GM12878 (cell line): ENCODE results near the gene DMWD. TPM values are rescaled to one million over a fixed set of nuclear protein-coding genes. Genes with fewer than 3 reads are reported as not detected.
A peak's percentile ranks its signal among the peaks of the same experiment; 100 is the strongest.

Experiments used
- ASH2L ChIP-seq: fragments of 300-600, 200-600 bp; sonication (generic); IDR thresholded peaks from 2 replicates; pipeline ENCODE4 v1.6.1; 2017; ENCODE audit warnings: low read depth, mild to moderate bottlenecking, borderline replicate concordance
- CHD1 ChIP-seq: IDR thresholded peaks from 2 replicates; pipeline ENCODE4 v1.6.1; 2012; ENCODE audit warnings: low read depth, low read length, improper control_type of control experiment
- CREB1 ChIP-seq: IDR thresholded peaks from 2 replicates; pipeline ENCODE4 v1.6.1; 2012; ENCODE audit warnings: low read depth, mild to moderate bottlenecking, inconsistent platforms
- ESRRA ChIP-seq: IDR thresholded peaks from 2 replicates; pipeline ENCODE4 v1.6.1; 2012; ENCODE audit warnings: mild to moderate bottlenecking, low read length, improper control_type of control experiment
- ETV6 ChIP-seq, 2 experiments: fragments of 450-650 bp in 1 of 2; IDR thresholded peaks in 1 of 2; conservative IDR thresholded peaks in 1 of 2; 2 replicates each; pipeline ENCODE4 v1.6.1; 2014; ENCODE audit warnings: antibody characterized with exemption in 1 of 2, borderline replicate concordance in 1 of 2, low read depth in 1 of 2, mild to moderate bottlenecking in 1 of 2, moderate library complexity in 1 of 2
- HCFC1 ChIP-seq: fragments of 150-350 bp; IDR thresholded peaks from 2 replicates; pipeline ENCODE4 v1.6.1; 2014; ENCODE audit warnings: low read length
- HDAC6 ChIP-seq: fragments of 200-600 bp; sonication (generic); IDR thresholded peaks from one replicate; pipeline ENCODE4 v1.8.0; 2017; ENCODE audit warnings: antibody characterized with exemption; ENCODE audit not compliant: unreplicated experiment
- HDGF ChIP-seq: fragments of 450-650 bp; IDR thresholded peaks from 2 replicates; pipeline ENCODE4 v1.6.1; 2016; ENCODE audit warnings: antibody characterized with exemption
- KDM1A ChIP-seq: fragments of 200-600 bp; sonication (generic); IDR thresholded peaks from 2 replicates; pipeline ENCODE4 v1.6.1; 2016; ENCODE audit warnings: borderline replicate concordance
- MXI1 ChIP-seq: fragments of 150-350 bp; IDR thresholded peaks from 2 replicates; pipeline ENCODE4 v1.6.1; 2011; ENCODE audit warnings: low read depth, mild to moderate bottlenecking, inconsistent platforms, low read length, improper control_type of control experiment
- RFX5 ChIP-seq: IDR thresholded peaks from 2 replicates; pipeline ENCODE4 v1.6.1; 2011; ENCODE audit warnings: low read depth, low read length, improper control_type of control experiment
- RUNX3 ChIP-seq: IDR thresholded peaks from 2 replicates; pipeline ENCODE4 v1.6.1; 2012; ENCODE audit warnings: low read length, inconsistent platforms
- SREBF1 ChIP-seq: IDR thresholded peaks from 2 replicates; pipeline ENCODE4 v1.6.1; 2012; ENCODE audit warnings: mild to moderate bottlenecking, low read length
- TCF12 ChIP-seq: IDR thresholded peaks from 2 replicates; pipeline ENCODE4 v1.6.1; 2011; ENCODE audit warnings: low read depth, mild to moderate bottlenecking, low read length
- ZNF622 ChIP-seq: fragments of 450-650 bp; IDR thresholded peaks from 2 replicates; pipeline ENCODE4 v1.6.1; 2017; ENCODE audit warnings: mild to moderate bottlenecking, inconsistent platforms
- polyA plus RNA-seq, 11 experiments: library from polyadenylated mRNA; depleted of rRNA in 4 of 11; unstranded in 6 of 11; stranded (reverse) in 5 of 11; fragments of >200 nt; fragmentation: Nextera tagmentation in 4 of 11; fragmentation: Illumina TruSeq in 1 of 11; extraction: Ambion mirVana in 4 of 11; extraction: Trizol in 1 of 11; gene quantifications; 1 replicate in 1 of 11; 2 replicates in 10 of 11; pipeline versions ENCODE4 v1.2.1 to v1.2.3, GENCODE V29; 2011 to 2016; ENCODE audit warnings: inconsistent platforms in 2 of 11, missing spikeins in 2 of 11, low read depth in 1 of 11
- total RNA-seq, 4 experiments: library from RNA; depleted of rRNA in 3 of 4; stranded (reverse); fragments of >200 nt in 3 of 4; fragmentation: Illumina TruSeq in 1 of 4; extraction: Trizol in 1 of 4; gene quantifications; 2 replicates each; pipeline versions ENCODE4 v1.2.1 to v1.2.3, GENCODE V29; 2013 to 2021
- TF ChIP-seq, protein P1 (sequence below): fragments of 450-650 bp; IDR thresholded peaks from 2 replicates; pipeline ENCODE4 v1.6.1; 2017; ENCODE audit warnings: borderline replicate concordance
- TF ChIP-seq, protein P2 (sequence below): fragments of 450-650 bp; IDR thresholded peaks from 2 replicates; pipeline ENCODE4 v1.6.1; 2017; ENCODE audit warnings: low read depth, mild to moderate bottlenecking, moderate library complexity
- TF ChIP-seq, protein P3 (sequence below): fragments of 450-650 bp; IDR thresholded peaks from 2 replicates; pipeline ENCODE4 v1.6.1; 2018; ENCODE audit warnings: borderline replicate concordance, mild to moderate bottlenecking; ENCODE audit not compliant: partially characterized antibody
- TF ChIP-seq, protein P4 (sequence below): IDR thresholded peaks from 2 replicates; pipeline ENCODE4 v1.6.1; 2012; ENCODE audit warnings: low read length, inconsistent platforms
- TF ChIP-seq, protein P5 (sequence below): fragments of 450-650 bp; IDR thresholded peaks from 2 replicates; pipeline ENCODE4 v1.6.1; 2017; ENCODE audit warnings: mild to moderate bottlenecking, moderate library complexity

DMWD gene
- total and polyA plus RNA-seq, 10 of the 15 experiments (the other 5 are each of a cell fraction or from before 2014, with no cell fraction given), result 3.5 to 56.0 (median 11.6) TPM

DNA sequence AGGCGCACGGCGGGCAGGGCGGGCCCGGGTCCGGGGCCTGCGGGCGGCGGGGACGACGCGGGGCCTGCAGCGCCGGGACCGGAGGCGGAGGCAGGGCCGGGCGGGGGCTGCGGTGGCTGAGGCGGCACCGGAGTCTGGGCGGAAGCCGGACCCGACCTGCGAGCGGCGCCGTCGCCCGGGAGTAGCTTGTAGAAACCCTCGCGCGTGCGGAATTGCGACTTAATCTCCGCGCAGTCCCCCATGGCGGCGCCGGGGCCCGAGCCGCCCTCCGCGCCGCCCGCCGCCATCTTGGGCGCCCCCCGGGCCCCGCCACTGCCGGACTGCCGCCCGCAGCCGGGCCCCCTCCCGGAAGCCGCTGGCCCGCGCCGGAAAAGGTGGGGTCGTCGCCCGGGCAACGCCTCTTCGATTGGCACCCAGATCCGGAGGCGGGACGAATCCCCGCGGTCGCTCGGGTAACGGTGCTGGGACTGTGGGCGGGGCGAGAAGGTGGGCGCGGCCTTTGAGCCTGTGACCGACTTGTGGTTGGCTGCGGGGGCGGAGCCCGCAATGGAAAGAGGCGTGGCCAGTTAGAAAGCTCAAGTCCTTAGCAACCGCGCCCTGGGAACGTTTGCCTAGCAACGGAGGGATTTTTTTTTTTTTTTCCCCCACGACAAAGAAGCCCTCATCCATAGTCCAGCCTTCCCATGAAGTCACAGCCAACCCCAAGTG is at the start of gene DMWD (continued):
- TF ChIP-seq, protein P1, sequence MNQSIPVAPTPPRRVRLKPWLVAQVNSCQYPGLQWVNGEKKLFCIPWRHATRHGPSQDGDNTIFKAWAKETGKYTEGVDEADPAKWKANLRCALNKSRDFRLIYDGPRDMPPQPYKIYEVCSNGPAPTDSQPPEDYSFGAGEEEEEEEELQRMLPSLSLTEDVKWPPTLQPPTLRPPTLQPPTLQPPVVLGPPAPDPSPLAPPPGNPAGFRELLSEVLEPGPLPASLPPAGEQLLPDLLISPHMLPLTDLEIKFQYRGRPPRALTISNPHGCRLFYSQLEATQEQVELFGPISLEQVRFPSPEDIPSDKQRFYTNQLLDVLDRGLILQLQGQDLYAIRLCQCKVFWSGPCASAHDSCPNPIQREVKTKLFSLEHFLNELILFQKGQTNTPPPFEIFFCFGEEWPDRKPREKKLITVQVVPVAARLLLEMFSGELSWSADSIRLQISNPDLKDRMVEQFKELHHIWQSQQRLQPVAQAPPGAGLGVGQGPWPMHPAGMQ, result no peak
- TF ChIP-seq CREB1, result no peak
- TF ChIP-seq, protein P2, sequence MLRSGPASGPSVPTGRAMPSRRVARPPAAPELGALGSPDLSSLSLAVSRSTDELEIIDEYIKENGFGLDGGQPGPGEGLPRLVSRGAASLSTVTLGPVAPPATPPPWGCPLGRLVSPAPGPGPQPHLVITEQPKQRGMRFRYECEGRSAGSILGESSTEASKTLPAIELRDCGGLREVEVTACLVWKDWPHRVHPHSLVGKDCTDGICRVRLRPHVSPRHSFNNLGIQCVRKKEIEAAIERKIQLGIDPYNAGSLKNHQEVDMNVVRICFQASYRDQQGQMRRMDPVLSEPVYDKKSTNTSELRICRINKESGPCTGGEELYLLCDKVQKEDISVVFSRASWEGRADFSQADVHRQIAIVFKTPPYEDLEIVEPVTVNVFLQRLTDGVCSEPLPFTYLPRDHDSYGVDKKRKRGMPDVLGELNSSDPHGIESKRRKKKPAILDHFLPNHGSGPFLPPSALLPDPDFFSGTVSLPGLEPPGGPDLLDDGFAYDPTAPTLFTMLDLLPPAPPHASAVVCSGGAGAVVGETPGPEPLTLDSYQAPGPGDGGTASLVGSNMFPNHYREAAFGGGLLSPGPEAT, result 0 out of 2 replicates have a peak, but pooled peaks have one; percentile 37
- TF ChIP-seq MXI1, result peak; percentile 99
- no peak for TF ChIP-seq TCF12
- TF ChIP-seq, protein P3, sequence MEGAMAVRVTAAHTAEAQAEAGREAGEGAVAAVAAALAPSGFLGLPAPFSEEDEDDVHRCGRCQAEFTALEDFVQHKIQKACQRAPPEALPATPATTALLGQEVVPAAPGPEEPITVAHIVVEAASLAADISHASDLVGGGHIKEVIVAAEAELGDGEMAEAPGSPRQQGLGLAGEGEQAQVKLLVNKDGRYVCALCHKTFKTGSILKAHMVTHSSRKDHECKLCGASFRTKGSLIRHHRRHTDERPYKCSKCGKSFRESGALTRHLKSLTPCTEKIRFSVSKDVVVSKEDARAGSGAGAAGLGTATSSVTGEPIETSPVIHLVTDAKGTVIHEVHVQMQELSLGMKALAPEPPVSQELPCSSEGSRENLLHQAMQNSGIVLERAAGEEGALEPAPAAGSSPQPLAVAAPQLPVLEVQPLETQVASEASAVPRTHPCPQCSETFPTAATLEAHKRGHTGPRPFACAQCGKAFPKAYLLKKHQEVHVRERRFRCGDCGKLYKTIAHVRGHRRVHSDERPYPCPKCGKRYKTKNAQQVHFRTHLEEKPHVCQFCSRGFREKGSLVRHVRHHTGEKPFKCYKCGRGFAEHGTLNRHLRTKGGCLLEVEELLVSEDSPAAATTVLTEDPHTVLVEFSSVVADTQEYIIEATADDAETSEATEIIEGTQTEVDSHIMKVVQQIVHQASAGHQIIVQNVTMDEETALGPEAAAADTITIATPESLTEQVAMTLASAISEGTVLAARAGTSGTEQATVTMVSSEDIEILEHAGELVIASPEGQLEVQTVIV, result no peak
- TF ChIP-seq ETV6 (conservative IDR thresholded peaks at IDR 0.05 in 1 of 2, IDR thresholded peaks at IDR 0.05 in 1 of 2; ENCODE audit: borderline replicate concordance in 1 of 2, low read depth in 1 of 2), result no peak
- TF ChIP-seq, protein P4, sequence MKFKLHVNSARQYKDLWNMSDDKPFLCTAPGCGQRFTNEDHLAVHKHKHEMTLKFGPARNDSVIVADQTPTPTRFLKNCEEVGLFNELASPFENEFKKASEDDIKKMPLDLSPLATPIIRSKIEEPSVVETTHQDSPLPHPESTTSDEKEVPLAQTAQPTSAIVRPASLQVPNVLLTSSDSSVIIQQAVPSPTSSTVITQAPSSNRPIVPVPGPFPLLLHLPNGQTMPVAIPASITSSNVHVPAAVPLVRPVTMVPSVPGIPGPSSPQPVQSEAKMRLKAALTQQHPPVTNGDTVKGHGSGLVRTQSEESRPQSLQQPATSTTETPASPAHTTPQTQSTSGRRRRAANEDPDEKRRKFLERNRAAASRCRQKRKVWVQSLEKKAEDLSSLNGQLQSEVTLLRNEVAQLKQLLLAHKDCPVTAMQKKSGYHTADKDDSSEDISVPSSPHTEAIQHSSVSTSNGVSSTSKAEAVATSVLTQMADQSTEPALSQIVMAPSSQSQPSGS, result no peak
- TF ChIP-seq CHD1, result no peak
- peak; percentile 39; the same call in 1 of the 2 replicates for TF ChIP-seq SREBF1
- peak; percentile 57 for TF ChIP-seq HCFC1
- TF ChIP-seq HDGF, result peak; percentile 95
- TF ChIP-seq, protein P5, sequence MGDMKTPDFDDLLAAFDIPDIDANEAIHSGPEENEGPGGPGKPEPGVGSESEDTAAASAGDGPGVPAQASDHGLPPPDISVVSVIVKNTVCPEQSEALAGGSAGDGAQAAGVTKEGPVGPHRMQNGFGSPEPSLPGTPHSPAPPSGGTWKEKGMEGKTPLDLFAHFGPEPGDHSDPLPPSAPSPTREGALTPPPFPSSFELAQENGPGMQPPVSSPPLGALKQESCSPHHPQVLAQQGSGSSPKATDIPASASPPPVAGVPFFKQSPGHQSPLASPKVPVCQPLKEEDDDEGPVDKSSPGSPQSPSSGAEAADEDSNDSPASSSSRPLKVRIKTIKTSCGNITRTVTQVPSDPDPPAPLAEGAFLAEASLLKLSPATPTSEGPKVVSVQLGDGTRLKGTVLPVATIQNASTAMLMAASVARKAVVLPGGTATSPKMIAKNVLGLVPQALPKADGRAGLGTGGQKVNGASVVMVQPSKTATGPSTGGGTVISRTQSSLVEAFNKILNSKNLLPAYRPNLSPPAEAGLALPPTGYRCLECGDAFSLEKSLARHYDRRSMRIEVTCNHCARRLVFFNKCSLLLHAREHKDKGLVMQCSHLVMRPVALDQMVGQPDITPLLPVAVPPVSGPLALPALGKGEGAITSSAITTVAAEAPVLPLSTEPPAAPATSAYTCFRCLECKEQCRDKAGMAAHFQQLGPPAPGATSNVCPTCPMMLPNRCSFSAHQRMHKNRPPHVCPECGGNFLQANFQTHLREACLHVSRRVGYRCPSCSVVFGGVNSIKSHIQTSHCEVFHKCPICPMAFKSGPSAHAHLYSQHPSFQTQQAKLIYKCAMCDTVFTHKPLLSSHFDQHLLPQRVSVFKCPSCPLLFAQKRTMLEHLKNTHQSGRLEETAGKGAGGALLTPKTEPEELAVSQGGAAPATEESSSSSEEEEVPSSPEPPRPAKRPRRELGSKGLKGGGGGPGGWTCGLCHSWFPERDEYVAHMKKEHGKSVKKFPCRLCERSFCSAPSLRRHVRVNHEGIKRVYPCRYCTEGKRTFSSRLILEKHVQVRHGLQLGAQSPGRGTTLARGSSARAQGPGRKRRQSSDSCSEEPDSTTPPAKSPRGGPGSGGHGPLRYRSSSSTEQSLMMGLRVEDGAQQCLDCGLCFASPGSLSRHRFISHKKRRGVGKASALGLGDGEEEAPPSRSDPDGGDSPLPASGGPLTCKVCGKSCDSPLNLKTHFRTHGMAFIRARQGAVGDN, result peak; percentile 59; the same call in 1 of the 2 replicates
- no peak; the same call in 1 of the 2 replicates for TF ChIP-seq RFX5
- TF ChIP-seq RUNX3, result peak; percentile 84
- no peak for TF ChIP-seq HDAC6
- TF ChIP-seq ZNF622, result no peak
- no peak for TF ChIP-seq KDM1A
- no peak for TF ChIP-seq ESRRA
- TF ChIP-seq ASH2L, result no peak
